K562 (cell line): Measurements from ENCODE around the gene ORAI3. TPM values are rescaled to one million over a fixed set of nuclear protein-coding genes. Genes with fewer than 3 reads are reported as not detected.

Experiments used
- FOXJ3 ChIP-seq: sonication (generic); formaldehyde crosslinking; IDR thresholded peaks from 2 replicates; pipeline ENCODE4 v1.4.0; 2020; ENCODE audit warnings: mild to moderate bottlenecking, missing genetic modification reagents
- MXI1 ChIP-seq: IDR thresholded peaks from 2 replicates; pipeline ENCODE4 v1.6.1; 2011; ENCODE audit warnings: low read depth, mild to moderate bottlenecking, improper control_type of control experiment, low read length
- NFE2L1 ChIP-seq: fragments of 450-650 bp; IDR thresholded peaks from 2 replicates; pipeline ENCODE4 v1.6.1; 2016; ENCODE audit warnings: missing genetic modification characterization, low read depth, mild to moderate bottlenecking, missing compliant biosample characterization, moderate library complexity, borderline replicate concordance
- PCBP2 ChIP-seq: fragments of 200-400 bp; formaldehyde crosslinking; IDR thresholded peaks from 2 replicates; pipeline ENCODE4 v1.6.1; 2018; ENCODE audit warnings: low read length, low read depth, mild to moderate bottlenecking, moderate library complexity; ENCODE audit not compliant: poor library complexity, severe bottlenecking
- polyA plus RNA-seq, 8 experiments: library from polyadenylated mRNA; depleted of rRNA in 4 of 8; stranded (reverse) in 5 of 8; unstranded in 3 of 8; fragments of >200 nt; fragmentation: Nextera tagmentation in 2 of 8; fragmentation: Illumina TruSeq in 1 of 8; extraction: Ambion mirVana in 2 of 8; extraction: Trizol in 1 of 8; gene quantifications; 2 replicates each; pipeline versions ENCODE4 v1.2.1 to v1.2.3, GENCODE V29; 2011 to 2014; ENCODE audit warnings: inconsistent platforms in 1 of 8, missing spikeins in 1 of 8
- total RNA-seq, 7 experiments: library from RNA; depleted of rRNA in 6 of 7; stranded (reverse); fragments of >200 nt in 6 of 7; fragmentation: Illumina TruSeq in 2 of 7; extraction: Trizol in 2 of 7; gene quantifications; 2 replicates each; pipeline versions ENCODE4 v1.2.1 to v1.2.3, GENCODE V29; 2011 to 2021; ENCODE audit warnings: low replicate concordance in 1 of 7
- TF ChIP-seq, protein P1 (sequence below), 2 experiments: IDR thresholded peaks; 2 replicates each; pipeline ENCODE4 v1.6.1; 2012; ENCODE audit warnings: improper control_type of control experiment in 2 of 2, low read depth in 2 of 2, low read length in 2 of 2, borderline replicate concordance in 1 of 2
- TF ChIP-seq, protein P2 (sequence below), 2 experiments: fragments of 150-350 bp in 1 of 2; IDR thresholded peaks; 2 replicates each; pipeline ENCODE4 v1.6.1; 2012 to 2016; ENCODE audit warnings: low read depth in 2 of 2, low read length in 2 of 2, mild to moderate bottlenecking in 1 of 2, moderate library complexity in 1 of 2
- TF ChIP-seq, protein P3 (sequence below): fragments of 250-450 bp; sonication (Bioruptor Pico); IDR thresholded peaks from 2 replicates; pipeline ENCODE4 v1.4.0; 2020; ENCODE audit warnings: mild to moderate bottlenecking, moderate library complexity, borderline replicate concordance
- TF ChIP-seq, protein P4 (sequence below): sonication (generic); formaldehyde crosslinking; IDR thresholded peaks from 2 replicates; pipeline ENCODE4 v1.8.0; 2022; ENCODE audit warnings: missing genetic modification reagents, mild to moderate bottlenecking, moderate library complexity, borderline replicate concordance

ORAI3 gene
- total and polyA plus RNA-seq, 9 of the 15 experiments (the other 6 are each of a cell fraction or from before 2014, with no cell fraction given) = 4.9 to 23.3 (median 14.1) TPM

DNA sequence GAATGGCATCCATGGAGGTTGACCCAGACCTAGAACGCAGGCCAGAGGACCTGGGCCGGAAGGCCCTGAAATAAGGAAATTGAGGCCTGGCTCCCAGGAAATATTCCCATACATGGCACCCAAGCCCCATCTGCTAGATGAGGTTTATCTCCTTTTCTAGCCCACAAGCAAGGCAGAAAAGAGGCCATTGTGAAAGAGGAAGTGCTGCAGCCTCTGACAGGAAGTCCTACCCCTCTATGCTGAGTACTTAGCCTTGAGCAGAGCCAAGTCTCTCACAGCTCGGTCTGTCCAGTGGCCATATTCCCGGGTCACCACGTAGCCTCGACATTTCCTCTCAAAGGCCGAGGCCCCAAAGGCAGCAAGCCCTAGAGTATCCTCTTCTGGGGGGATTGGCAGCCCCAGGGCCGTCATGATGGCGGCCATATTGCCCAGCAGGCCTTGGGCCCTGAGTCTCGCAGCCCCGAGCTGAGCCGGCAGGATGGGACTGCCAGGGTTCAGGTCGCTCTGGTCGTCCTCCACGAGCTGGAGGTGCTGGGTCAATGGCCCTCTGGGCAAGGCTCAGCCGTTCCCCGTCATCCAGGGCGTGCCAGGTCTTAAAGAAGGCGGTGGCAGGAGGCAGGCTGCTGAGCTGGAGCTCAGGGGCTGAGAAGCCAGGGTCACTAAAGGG, 44.6 kb upstream of the ORAI3 start (continued):
- TF ChIP-seq, protein P1, sequence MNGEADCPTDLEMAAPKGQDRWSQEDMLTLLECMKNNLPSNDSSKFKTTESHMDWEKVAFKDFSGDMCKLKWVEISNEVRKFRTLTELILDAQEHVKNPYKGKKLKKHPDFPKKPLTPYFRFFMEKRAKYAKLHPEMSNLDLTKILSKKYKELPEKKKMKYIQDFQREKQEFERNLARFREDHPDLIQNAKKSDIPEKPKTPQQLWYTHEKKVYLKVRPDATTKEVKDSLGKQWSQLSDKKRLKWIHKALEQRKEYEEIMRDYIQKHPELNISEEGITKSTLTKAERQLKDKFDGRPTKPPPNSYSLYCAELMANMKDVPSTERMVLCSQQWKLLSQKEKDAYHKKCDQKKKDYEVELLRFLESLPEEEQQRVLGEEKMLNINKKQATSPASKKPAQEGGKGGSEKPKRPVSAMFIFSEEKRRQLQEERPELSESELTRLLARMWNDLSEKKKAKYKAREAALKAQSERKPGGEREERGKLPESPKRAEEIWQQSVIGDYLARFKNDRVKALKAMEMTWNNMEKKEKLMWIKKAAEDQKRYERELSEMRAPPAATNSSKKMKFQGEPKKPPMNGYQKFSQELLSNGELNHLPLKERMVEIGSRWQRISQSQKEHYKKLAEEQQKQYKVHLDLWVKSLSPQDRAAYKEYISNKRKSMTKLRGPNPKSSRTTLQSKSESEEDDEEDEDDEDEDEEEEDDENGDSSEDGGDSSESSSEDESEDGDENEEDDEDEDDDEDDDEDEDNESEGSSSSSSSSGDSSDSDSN (IDR thresholded peaks at IDR 0.05; ENCODE audit: borderline replicate concordance in 1 of 2, low read depth in 2 of 2, low read length in 2 of 2) = no peak
- TF ChIP-seq, protein P2, sequence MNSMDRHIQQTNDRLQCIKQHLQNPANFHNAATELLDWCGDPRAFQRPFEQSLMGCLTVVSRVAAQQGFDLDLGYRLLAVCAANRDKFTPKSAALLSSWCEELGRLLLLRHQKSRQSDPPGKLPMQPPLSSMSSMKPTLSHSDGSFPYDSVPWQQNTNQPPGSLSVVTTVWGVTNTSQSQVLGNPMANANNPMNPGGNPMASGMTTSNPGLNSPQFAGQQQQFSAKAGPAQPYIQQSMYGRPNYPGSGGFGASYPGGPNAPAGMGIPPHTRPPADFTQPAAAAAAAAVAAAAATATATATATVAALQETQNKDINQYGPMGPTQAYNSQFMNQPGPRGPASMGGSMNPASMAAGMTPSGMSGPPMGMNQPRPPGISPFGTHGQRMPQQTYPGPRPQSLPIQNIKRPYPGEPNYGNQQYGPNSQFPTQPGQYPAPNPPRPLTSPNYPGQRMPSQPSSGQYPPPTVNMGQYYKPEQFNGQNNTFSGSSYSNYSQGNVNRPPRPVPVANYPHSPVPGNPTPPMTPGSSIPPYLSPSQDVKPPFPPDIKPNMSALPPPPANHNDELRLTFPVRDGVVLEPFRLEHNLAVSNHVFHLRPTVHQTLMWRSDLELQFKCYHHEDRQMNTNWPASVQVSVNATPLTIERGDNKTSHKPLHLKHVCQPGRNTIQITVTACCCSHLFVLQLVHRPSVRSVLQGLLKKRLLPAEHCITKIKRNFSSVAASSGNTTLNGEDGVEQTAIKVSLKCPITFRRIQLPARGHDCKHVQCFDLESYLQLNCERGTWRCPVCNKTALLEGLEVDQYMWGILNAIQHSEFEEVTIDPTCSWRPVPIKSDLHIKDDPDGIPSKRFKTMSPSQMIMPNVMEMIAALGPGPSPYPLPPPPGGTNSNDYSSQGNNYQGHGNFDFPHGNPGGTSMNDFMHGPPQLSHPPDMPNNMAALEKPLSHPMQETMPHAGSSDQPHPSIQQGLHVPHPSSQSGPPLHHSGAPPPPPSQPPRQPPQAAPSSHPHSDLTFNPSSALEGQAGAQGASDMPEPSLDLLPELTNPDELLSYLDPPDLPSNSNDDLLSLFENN (IDR thresholded peaks at IDR 0.05; ENCODE audit: low read depth in 2 of 2, low read length in 2 of 2) = no peak
- TF ChIP-seq PCBP2 (no peak), FOXJ3 (no peak), MXI1 (no peak), NFE2L1 (no peak)
- TF ChIP-seq, protein P3, sequence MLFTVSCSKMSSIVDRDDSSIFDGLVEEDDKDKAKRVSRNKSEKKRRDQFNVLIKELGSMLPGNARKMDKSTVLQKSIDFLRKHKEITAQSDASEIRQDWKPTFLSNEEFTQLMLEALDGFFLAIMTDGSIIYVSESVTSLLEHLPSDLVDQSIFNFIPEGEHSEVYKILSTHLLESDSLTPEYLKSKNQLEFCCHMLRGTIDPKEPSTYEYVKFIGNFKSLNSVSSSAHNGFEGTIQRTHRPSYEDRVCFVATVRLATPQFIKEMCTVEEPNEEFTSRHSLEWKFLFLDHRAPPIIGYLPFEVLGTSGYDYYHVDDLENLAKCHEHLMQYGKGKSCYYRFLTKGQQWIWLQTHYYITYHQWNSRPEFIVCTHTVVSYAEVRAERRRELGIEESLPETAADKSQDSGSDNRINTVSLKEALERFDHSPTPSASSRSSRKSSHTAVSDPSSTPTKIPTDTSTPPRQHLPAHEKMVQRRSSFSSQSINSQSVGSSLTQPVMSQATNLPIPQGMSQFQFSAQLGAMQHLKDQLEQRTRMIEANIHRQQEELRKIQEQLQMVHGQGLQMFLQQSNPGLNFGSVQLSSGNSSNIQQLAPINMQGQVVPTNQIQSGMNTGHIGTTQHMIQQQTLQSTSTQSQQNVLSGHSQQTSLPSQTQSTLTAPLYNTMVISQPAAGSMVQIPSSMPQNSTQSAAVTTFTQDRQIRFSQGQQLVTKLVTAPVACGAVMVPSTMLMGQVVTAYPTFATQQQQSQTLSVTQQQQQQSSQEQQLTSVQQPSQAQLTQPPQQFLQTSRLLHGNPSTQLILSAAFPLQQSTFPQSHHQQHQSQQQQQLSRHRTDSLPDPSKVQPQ (CRISPR knock-in tag) = no peak
- TF ChIP-seq, protein P4, sequence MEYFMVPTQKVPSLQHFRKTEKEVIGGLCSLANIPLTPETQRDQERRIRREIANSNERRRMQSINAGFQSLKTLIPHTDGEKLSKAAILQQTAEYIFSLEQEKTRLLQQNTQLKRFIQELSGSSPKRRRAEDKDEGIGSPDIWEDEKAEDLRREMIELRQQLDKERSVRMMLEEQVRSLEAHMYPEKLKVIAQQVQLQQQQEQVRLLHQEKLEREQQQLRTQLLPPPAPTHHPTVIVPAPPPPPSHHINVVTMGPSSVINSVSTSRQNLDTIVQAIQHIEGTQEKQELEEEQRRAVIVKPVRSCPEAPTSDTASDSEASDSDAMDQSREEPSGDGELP (CRISPR knock-in tag) = no peak
